Stimulated activated CD4-positive, alpha-beta T cell treated with anti-CD3 and anti-CD28 coated beads, Interleukin-15, amount 100 ng/mL, for 24 hours (primary cell): ENCODE results near the gene ABCC6.
"Not testable (repeated sequence)": the region's sequence is repeated elsewhere in the genome, so short reads cannot be mapped to it uniquely, and the experiment has no call there.

Source experiments
- DNase-seq: peaks from one replicate; pipeline ENCODE4 v3.0.0-alpha.2; 2020

The ABCC6 gene

GRCh38 chr16:16109453-16110110 is 113.7 kb downstream of the ABCC6 start:
- DNase-seq, result no peak

GRCh38 chr16:16108759-16109158 is 114.5 kb downstream of the ABCC6 start:
- DNase-seq, result no peak

DNA sequence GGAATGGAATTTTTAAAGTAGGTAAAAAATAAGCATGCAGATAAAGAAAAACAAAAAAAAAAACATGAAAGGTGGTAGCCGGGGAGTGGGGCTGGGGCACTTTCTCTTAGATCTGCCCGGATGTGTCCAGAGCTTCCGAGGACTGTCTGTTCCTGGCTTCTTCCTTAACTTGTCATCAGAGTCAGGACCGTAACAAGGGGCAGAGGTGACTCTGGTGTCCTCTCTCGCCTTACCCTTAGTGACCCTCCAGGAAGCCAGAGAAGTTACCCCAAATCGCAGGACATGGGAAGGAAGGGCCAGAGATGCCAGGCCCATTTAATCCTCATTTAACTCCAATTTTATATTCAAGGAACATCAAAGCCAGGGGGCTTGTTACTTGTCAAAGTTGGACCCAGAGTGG is 115.5 kb downstream of the ABCC6 start:
- no peak for DNase-seq

GRCh38 chr16:16106466-16106865 is 116.8 kb downstream of the ABCC6 start:
- DNase-seq, result no peak

GRCh38 chr16:16105646-16106045 is 117.6 kb downstream of the ABCC6 start:
- DNase-seq, result no peak

DNA sequence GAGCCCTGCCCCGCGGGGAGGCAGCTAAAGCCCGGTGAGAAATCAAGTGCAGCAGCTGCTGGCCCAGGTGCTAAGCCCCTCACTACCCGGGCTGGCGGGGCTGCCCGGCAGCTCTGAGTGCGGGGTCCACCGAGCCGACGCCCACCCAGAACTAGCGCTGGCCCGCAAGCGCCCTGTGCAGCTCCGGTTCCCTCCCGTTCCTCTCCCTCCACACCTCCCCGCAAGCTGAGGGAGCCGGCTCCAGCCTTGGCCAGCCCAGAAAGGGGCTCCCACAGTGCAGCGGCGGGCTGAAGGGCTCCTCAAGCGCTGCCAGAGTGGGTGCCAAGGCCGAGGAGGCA is 118.5 kb downstream of the ABCC6 start:
- not testable (repeated sequence) for DNase-seq

DNA sequence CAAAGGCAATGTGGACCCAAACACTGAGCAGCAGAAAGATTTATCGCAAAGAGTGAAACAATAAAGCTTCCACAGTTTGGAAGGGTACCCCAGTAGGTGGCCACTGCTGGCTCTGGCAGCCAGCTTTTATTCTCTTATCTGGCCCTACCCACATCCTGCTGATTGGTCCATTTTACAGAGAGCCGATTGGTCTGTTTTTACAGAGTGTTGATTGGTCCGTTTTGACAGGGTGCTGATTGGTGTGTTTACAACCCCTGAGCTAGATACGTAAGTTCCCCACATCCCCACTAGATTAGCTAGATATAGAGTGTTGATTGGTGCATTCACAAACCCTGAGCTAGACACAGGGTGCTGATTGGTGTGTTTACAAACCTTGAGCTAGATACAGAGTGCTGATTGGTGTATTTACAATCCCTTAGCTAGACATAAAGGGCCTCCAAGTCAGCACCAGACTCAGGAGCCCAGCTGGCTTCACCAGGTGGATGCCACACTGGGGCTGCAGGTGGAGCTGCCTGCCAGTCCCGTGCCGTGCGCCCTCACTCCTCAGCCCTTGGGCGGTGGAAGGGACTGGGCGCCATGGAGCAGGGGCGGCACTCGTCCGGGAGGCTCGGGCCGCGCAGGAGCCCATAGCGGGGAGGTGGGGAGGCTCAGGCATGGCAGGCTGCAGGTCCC is 119.0 kb downstream of the ABCC6 start:
- not testable (repeated sequence) for DNase-seq

DNA sequence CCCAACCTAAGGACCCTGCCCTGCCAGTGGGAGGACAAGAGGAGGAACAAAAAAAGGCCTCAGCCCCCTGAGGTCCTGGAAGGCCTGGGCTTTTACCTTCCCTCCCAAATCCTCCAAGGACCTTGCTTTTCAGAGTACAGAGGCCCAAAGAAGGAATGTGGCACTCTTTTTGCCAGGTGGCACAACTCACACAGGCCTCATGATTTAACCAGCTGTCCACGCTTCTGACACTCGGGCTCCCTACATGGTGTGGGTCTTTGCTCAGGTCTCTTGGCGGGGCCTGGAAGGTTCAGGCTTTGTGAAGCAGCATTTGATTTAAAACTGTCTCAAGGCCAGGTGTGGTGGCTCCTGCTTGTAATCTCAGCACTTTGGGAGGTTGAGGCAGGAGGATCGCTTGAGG is 120.6 kb downstream of the ABCC6 start:
- no peak for DNase-seq

DNA sequence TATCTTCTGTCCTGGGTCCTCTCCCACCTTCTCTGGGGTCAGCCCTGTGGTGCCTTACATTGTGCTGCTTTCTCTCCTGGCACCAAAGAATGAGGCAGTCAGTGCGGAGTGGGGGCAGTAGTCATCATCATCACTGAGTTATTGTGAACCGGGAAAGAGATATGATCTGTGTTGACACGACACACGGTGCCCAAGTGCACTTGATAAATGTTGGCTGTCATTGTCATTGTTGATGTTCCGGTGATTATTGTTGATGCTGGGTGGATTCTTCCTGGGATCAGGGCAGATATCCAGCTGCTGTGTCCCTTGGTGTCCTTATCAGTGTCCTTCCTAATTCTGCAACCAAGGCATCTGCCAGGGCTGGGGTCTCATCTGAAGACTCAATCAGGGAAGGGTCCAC is 121.7 kb downstream of the ABCC6 start:
- no peak for DNase-seq

- DNase-seq, result no peak
Measured at GRCh38 chr16:16100631-16101030, 122.7 kb downstream of the ABCC6 start.

- no peak for DNase-seq
Measured at GRCh38 chr16:16099320-16099719, 124.0 kb downstream of the ABCC6 start.
